ENCODE measurements around the gene DHRS13.

Gene DHRS13

DNA sequence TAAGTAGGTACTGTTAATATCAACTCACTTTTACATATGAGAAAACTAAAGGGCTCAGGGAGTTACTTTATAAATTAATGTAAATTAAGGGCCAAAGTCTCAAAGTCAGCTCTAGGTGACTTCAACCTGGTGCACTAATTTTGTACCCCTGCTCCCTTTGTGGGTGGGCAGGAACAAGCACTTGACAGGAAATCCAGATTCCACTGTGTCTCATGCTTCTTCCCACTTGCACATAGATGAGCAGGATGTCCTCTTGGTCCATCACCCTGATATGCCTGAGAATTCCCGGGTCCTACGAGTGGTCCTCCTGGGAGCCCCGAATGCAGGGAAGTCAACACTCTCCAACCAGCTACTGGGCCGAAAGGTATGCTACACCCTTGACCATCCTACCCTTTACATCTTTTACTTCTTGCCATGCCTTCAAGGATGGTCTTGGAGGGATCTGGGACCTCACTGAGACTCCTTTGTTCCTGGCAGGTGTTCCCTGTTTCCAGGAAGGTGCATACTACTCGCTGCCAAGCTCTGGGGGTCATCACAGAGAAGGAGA, 46.8 kb downstream of the DHRS13 start:
- DNase-seq, result no peak

- no peak for DNase-seq
Observed at GRCh38 chr17:28855336-28855679, 47.6 kb downstream of the DHRS13 start.

DNA sequence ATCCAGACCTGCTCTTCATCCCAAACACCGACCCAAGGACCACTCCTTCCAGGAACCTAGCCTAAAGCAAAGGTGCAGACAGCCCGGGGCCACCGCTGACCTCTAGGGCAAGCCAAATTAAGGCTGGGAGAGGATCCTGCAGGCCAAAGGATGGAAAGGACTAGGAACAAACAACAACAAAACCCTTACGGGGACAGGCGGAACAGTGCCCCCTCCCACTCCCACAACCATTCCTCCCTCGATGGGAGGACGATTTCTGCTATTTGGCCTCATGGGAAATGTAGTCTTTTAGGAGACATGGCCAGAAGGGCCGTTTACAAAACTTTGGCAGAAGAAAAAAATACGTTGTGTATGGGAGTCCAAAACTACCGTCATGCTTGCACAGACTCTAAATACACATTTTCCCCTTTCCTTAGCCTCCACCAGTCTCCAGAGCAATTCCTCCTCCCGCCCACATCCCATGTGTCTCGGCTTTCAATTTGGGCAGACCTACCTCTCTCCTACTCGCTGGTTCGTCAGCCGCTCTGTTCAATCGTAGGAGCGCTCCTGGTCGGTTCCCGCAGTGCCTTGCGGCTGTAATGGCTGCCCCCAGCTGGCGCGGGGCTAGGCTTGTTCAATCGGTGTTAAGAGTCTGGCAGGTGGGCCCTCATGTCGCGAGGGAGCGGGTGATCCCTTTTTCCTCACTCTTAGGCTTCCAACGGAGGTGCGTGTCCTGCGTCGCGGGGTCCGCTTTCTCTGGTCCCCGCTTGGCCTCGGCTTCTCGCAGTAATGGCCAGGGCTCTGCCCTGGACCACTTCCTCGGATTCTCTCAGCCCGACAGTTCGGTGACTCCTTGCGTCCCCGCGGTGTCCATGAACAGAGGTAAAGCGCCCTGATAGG, 48.2 kb downstream of the DHRS13 start, which contains the start of gene ERAL1:
Gene ERAL1, plus strand, starts transcription at position 560 of the 879 bp plus-strand sequence. Its CDS starts 19 bp downstream, at position 579.
- DNase-seq, result peak; percentile 94

GRCh38 chr17:28853295-28853694, 49.6 kb downstream of the DHRS13 start:
- DNase-seq, result no peak

DNA sequence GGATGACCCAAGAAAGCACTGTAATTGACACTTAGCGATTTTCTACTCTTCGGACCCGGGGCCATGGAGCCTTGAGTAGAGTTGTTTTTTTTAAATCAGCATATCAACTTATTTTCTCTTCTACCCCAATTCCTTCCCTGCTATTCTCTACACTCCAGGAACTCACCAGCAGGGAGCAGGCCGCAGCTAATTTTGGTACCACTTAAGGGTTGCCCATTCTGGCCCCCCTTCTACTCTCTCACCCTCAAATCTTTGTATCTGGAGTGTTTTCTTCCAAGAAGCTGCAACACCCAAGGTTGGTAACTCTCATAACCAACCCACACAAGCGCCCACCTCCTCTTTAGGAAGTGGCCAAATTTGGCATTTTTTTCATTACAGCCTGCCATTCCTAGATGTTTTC, 53.6 kb downstream of the DHRS13 start:
- no peak for DNase-seq

GRCh38 chr17:28848667-28849066, 54.2 kb downstream of the DHRS13 start:
- DNase-seq, result peak; percentile 85
